Mucosa of descending colon (tissue), 3 donors: Measurements from ENCODE around the gene FOXD2. TPM values are rescaled to one million over a fixed set of nuclear protein-coding genes. Genes with fewer than 3 reads are reported as not detected.

Experiments used
- ATAC-seq: fragments of 200-7000 bp; cut with Tn5 transposase; one replicate; pipeline ENCODE4 v1.9.1; 2020; ENCODE audit warnings: mild to moderate bottlenecking, moderate library complexity
- DNase-seq, 3 donors: peaks; one replicate each; pipeline ENCODE4 v3.0.0-alpha.2; 2020
- H3K36me3 ChIP-seq: fragments of 200-600 bp; one replicate; pipeline ENCODE4 v1.8.0; 2021; ENCODE audit warnings: low read depth, mild to moderate bottlenecking
- H3K4me1 ChIP-seq: fragments of 200-600 bp; one replicate; pipeline ENCODE4 v1.8.0; 2021; ENCODE audit warnings: low read depth, mild to moderate bottlenecking
- H3K4me3 ChIP-seq: fragments of 200-600 bp; one replicate; pipeline ENCODE4 v1.8.0; 2021; ENCODE audit warnings: mild to moderate bottlenecking
- H3K9me3 ChIP-seq: fragments of 200-600 bp; one replicate; pipeline ENCODE4 v1.8.0; 2021; ENCODE audit warnings: mild to moderate bottlenecking
- CTCF ChIP-seq: fragments of 200-600 bp; IDR thresholded peaks from one replicate; pipeline ENCODE4 v1.8.0; 2022; ENCODE audit warnings: antibody characterized with exemption, mild to moderate bottlenecking
- intact Hi-C, 2 donors: fragments of 100-400 bp; cut with DNase I in 1 of 2; cut with micrococcal nuclease in 1 of 2; formaldehyde crosslinking; loops; one replicate each; pipeline versions ENCODE4 v1.11.0 to v1.11.1; 2022; cut with DNase I, micrococcal nuclease
- total RNA-seq, 3 donors: library from RNA; stranded (reverse); fragmentation: NEBNext Ultra II Directional in 2 of 3; extraction: Animal tissue kit (Norgen Biotek cat#: 25700) in 2 of 3; gene quantifications; one replicate each; pipeline versions ENCODE4 v1.2.1 to v1.2.4, GENCODE V29; 2021 to 2023
- donor health status: DM: no; HTN: no; CAD: no; lungs with moderate emphysema.
- donor health status: DM: no; HTN: no; CAD: no.
- donor health status: DM: no; HTN: yes; CAD: no.

The FOXD2 gene
- total RNA-seq, 3 donors from 2014 or later = 7.7 to 24.8 (median 17.1) TPM

GRCh38 chr1:47468709-47469389, 31.0 kb downstream of the FOXD2 start:
- H3K4me3 ChIP-seq = no peak overlapping the region
- no peaks in the 10 kb centered on the region for H3K36me3 ChIP-seq
- ATAC-seq (no peak), DNase-seq (no peak)
- intact Hi-C loops = no loop called here
- no peaks in the 10 kb centered on the region for H3K4me1 ChIP-seq
- no peaks in the 10 kb centered on the region for H3K9me3 ChIP-seq
- no peak for TF ChIP-seq CTCF

GRCh38 chr1:47469390-47469759, 31.5 kb downstream of the FOXD2 start:
- intact Hi-C loops = no loop called here
- ATAC-seq (no peak), DNase-seq (no peak)
- TF ChIP-seq CTCF = no peak
- Histone ChIP-seq H3K4me1 (no peaks in the 10 kb centered on the region), H3K9me3 (no peaks in the 10 kb centered on the region), H3K4me3 (no peak overlapping the region), H3K36me3 (no peaks in the 10 kb centered on the region)

DNA sequence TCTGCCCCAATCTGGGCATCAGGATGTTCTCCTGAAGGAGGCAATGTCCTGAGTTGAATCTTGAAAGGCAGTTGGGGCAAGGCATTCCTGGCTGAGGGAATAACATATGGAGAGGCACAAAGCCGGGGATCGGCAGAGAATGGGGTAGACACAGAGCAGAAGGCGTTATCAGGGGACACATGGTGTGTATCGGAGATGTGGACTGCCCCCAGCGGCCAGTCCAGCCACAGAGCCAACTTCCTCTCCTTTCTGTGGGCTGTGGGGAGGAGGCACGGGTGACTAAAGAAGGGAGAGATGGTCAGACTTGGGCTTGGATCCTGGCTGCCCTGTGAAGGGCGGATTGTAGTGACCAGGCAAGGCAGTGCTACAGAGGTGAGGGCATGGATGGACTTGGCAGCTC, 32.1 kb downstream of the FOXD2 start:
- ATAC-seq (no peak), DNase-seq (no peak)
- intact Hi-C loops = no loop called here
- no peaks in the 10 kb centered on the region for H3K9me3 ChIP-seq
- no peak for TF ChIP-seq CTCF
- H3K4me3 ChIP-seq = no peak overlapping the region
- H3K4me1 ChIP-seq = no peaks in the 10 kb centered on the region
- H3K36me3 ChIP-seq = no peaks in the 10 kb centered on the region

DNA sequence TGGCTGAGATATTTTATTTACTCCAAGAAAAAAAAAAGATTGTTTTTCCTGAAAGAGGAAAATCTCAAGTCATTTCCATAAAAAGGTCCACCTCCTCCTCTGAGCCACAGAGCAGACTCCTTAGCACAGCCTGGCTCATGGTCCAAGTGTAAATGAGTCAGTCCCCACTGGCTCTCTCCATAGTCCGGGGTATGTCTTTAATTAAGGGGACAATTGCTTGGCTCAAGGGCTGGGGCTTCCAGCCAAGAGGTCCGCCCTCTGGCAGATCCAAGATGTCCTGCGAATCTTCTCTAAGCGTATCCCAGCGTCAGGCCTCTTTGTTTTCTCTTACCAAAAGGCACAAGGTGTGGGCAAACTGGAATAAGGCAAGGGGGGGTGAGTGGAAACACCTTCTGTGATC, 33.3 kb downstream of the FOXD2 start:
- no peaks in the 10 kb centered on the region for H3K9me3 ChIP-seq
- H3K36me3 ChIP-seq = no peaks in the 10 kb centered on the region
- intact Hi-C loops = no loop called here
- DNase-seq (no peak), ATAC-seq (no peak)
- H3K4me3 ChIP-seq = no peak overlapping the region
- no peak for TF ChIP-seq CTCF
- H3K4me1 ChIP-seq = no peaks in the 10 kb centered on the region

GRCh38 chr1:47474278-47475193, 36.7 kb downstream of the FOXD2 start:
- no peak for DNase-seq
- peaks cover 12% of the 10 kb centered on the region for H3K4me1 ChIP-seq
- TF ChIP-seq CTCF = no peak
- no peak for ATAC-seq
- H3K4me3 ChIP-seq = no peak overlapping the region
- H3K9me3 ChIP-seq = no peaks in the 10 kb centered on the region
- intact Hi-C loops = no loop called here
- H3K36me3 ChIP-seq = peaks cover 5% of the 10 kb centered on the region
